PFSK-1 (cell line): ENCODE measurements around the gene AASDH.

ENCODE experiments used
- POLR2AphosphoS5 ChIP-seq: IDR thresholded peaks from 2 replicates; pipeline ENCODE4 v1.6.1; 2012; ENCODE audit warnings: low read depth, mild to moderate bottlenecking, control low read depth, low read length, moderate library complexity
- TF ChIP-seq, protein P1 (sequence below), 2 experiments: IDR thresholded peaks; 2 replicates each; pipeline versions ENCODE4 v1.6.1 to v1.8.0; 2011 to 2012; ENCODE audit warnings: low read depth in 2 of 2, low read length in 2 of 2, control low read depth in 1 of 2, inconsistent platforms in 1 of 2, mild to moderate bottlenecking in 1 of 2, moderate library complexity in 1 of 2; ENCODE audit not compliant: insufficient read depth in 1 of 2

DNA sequence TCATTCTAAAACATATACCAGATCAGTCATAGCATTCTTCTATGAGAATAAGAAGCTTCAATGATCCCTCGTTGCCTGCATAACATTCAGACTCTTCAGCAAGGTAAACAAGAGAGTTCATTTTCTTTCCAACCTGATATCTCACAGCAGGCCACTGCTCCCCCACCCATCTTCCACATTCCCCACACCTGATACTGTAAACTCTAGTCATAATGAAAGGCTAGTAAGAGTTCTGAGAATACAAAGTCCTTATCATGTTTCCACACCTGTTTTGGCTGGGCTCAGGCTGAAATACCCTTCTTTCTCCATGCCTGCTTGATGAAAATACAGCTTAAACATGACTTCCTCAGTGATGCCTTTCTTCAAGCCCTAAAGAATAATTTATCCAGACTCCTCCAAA lies 2.3 kb upstream of the AASDH start:
- TF ChIP-seq POLR2AphosphoS5: no peak; the same call in 1 of the 2 replicates
- TF ChIP-seq, protein P1, sequence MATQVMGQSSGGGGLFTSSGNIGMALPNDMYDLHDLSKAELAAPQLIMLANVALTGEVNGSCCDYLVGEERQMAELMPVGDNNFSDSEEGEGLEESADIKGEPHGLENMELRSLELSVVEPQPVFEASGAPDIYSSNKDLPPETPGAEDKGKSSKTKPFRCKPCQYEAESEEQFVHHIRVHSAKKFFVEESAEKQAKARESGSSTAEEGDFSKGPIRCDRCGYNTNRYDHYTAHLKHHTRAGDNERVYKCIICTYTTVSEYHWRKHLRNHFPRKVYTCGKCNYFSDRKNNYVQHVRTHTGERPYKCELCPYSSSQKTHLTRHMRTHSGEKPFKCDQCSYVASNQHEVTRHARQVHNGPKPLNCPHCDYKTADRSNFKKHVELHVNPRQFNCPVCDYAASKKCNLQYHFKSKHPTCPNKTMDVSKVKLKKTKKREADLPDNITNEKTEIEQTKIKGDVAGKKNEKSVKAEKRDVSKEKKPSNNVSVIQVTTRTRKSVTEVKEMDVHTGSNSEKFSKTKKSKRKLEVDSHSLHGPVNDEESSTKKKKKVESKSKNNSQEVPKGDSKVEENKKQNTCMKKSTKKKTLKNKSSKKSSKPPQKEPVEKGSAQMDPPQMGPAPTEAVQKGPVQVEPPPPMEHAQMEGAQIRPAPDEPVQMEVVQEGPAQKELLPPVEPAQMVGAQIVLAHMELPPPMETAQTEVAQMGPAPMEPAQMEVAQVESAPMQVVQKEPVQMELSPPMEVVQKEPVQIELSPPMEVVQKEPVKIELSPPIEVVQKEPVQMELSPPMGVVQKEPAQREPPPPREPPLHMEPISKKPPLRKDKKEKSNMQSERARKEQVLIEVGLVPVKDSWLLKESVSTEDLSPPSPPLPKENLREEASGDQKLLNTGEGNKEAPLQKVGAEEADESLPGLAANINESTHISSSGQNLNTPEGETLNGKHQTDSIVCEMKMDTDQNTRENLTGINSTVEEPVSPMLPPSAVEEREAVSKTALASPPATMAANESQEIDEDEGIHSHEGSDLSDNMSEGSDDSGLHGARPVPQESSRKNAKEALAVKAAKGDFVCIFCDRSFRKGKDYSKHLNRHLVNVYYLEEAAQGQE (IDR thresholded peaks at IDR 0.05; ENCODE audit: insufficient read depth in 1 of 2, low read depth in 2 of 2, low read length in 2 of 2): no peak
